Measurements from ENCODE around the gene SNX21. TPM values are rescaled to one million over a fixed set of nuclear protein-coding genes. Genes with fewer than 3 reads are reported as not detected.

The SNX21 gene
- total and polyA plus RNA-seq, 9 of the 15 experiments (the other 6 are each of a cell fraction or from before 2014, with no cell fraction given) = 0.10 to 1.2 (median 0.42) TPM

- TF ChIP-seq, protein P1, sequence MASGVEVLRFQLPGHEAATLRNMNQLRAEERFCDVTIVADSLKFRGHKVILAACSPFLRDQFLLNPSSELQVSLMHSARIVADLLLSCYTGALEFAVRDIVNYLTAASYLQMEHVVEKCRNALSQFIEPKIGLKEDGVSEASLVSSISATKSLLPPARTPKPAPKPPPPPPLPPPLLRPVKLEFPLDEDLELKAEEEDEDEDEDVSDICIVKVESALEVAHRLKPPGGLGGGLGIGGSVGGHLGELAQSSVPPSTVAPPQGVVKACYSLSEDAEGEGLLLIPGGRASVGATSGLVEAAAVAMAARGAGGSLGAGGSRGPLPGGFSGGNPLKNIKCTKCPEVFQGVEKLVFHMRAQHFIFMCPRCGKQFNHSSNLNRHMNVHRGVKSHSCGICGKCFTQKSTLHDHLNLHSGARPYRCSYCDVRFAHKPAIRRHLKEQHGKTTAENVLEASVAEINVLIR (CRISPR knock-in tag; IDR thresholded peaks at IDR 0.05) = no peak
- TF ChIP-seq MTA2 (IDR thresholded peaks at IDR 0.05; ENCODE audit: low read depth) = peak; percentile 25; the same call in 1 of the 2 replicates
- peak; percentile 71 for TF ChIP-seq NCOR1 (IDR thresholded peaks at IDR 0.05)
- TF ChIP-seq ZSCAN29 (IDR thresholded peaks at IDR 0.05) = no peak
- no peak for TF ChIP-seq MAZ (CRISPR knock-in tag; conservative IDR thresholded peaks at IDR 0.05 in 1 of 2, IDR thresholded peaks at IDR 0.05 in 1 of 2)
- TF ChIP-seq, protein P2, sequence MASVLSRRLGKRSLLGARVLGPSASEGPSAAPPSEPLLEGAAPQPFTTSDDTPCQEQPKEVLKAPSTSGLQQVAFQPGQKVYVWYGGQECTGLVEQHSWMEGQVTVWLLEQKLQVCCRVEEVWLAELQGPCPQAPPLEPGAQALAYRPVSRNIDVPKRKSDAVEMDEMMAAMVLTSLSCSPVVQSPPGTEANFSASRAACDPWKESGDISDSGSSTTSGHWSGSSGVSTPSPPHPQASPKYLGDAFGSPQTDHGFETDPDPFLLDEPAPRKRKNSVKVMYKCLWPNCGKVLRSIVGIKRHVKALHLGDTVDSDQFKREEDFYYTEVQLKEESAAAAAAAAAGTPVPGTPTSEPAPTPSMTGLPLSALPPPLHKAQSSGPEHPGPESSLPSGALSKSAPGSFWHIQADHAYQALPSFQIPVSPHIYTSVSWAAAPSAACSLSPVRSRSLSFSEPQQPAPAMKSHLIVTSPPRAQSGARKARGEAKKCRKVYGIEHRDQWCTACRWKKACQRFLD (CRISPR knock-in tag; IDR thresholded peaks at IDR 0.05) = no peak
- TF ChIP-seq SMARCA5 (IDR thresholded peaks at IDR 0.05) = no peak
- TF ChIP-seq TCF7L2 (IDR thresholded peaks at IDR 0.05; ENCODE audit: low read depth, low read length) = no peak
- TF ChIP-seq, protein P3, sequence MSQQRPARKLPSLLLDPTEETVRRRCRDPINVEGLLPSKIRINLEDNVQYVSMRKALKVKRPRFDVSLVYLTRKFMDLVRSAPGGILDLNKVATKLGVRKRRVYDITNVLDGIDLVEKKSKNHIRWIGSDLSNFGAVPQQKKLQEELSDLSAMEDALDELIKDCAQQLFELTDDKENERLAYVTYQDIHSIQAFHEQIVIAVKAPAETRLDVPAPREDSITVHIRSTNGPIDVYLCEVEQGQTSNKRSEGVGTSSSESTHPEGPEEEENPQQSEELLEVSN (IDR thresholded peaks at IDR 0.05; ENCODE audit: borderline replicate concordance in 1 of 2, extremely low read depth in 1 of 2, insufficient read depth in 1 of 2, insufficient read length in 1 of 2, low read depth in 1 of 2, low read length in 1 of 2, poor library complexity in 1 of 2, severe bottlenecking in 1 of 2) = no peak
- no peak for TF ChIP-seq ZNF347 (CRISPR knock-in tag; IDR thresholded peaks at IDR 0.05; ENCODE audit: low read depth)
- TF ChIP-seq GABPA (tag; conservative IDR thresholded peaks at IDR 0.05; ENCODE audit: low read depth) = no peak
- TF ChIP-seq POLR2AphosphoS2 (IDR thresholded peaks at IDR 0.05; ENCODE audit: low read length) = no peak
- no peak for TF ChIP-seq JUND (IDR thresholded peaks at IDR 0.05; ENCODE audit: borderline replicate concordance, low read depth, low read length)
- no peak for TF ChIP-seq JUND (tag; IDR thresholded peaks at IDR 0.05; ENCODE audit: borderline replicate concordance, low read depth, low read length)
- TF ChIP-seq, protein P4, sequence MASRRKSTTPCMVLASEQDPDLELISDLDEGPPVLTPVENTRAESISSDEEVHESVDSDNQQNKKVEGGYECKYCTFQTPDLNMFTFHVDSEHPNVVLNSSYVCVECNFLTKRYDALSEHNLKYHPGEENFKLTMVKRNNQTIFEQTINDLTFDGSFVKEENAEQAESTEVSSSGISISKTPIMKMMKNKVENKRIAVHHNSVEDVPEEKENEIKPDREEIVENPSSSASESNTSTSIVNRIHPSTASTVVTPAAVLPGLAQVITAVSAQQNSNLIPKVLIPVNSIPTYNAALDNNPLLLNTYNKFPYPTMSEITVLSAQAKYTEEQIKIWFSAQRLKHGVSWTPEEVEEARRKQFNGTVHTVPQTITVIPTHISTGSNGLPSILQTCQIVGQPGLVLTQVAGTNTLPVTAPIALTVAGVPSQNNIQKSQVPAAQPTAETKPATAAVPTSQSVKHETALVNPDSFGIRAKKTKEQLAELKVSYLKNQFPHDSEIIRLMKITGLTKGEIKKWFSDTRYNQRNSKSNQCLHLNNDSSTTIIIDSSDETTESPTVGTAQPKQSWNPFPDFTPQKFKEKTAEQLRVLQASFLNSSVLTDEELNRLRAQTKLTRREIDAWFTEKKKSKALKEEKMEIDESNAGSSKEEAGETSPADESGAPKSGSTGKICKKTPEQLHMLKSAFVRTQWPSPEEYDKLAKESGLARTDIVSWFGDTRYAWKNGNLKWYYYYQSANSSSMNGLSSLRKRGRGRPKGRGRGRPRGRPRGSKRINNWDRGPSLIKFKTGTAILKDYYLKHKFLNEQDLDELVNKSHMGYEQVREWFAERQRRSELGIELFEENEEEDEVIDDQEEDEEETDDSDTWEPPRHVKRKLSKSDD (conservative IDR thresholded peaks at IDR 0.05; ENCODE audit: low read length) = no peak
- no peak for TF ChIP-seq KLF1 (tag; IDR thresholded peaks at IDR 0.05)
- no peak for TF ChIP-seq SUPT5H (IDR thresholded peaks at IDR 0.05)
- no peak for TF ChIP-seq CBX3 (IDR thresholded peaks at IDR 0.05; ENCODE audit: borderline replicate concordance in 1 of 2, low read length in 2 of 2)
- TF ChIP-seq POLR2B (IDR thresholded peaks at IDR 0.05; ENCODE audit: low read depth, partially characterized antibody) = no peak
- TF ChIP-seq HDAC1 (IDR thresholded peaks at IDR 0.05) = peak in 1 of 2 experiments; percentile 70; a peak in 2 of 4 replicates
- no peak for TF ChIP-seq HNRNPLL (IDR thresholded peaks at IDR 0.05; ENCODE audit: low read depth, low read length, poor library complexity, severe bottlenecking)
- no peak for TF ChIP-seq CHCHD3 (CRISPR knock-in tag; IDR thresholded peaks at IDR 0.05)
- TF ChIP-seq MTA1 (IDR thresholded peaks at IDR 0.05; ENCODE audit: borderline replicate concordance) = no peak
- no peak for TF ChIP-seq ZNF75A (CRISPR knock-in tag; IDR thresholded peaks at IDR 0.05)
- TF ChIP-seq ILK (tag; IDR thresholded peaks at IDR 0.05; ENCODE audit: borderline replicate concordance, low read depth) = no peak
Observed at GRCh38 chr20:45836841-45837240, 3.2 kb downstream of the SNX21 start (continued).
